ENCODE data around the gene MALRD1. TPM values are rescaled to one million over a fixed set of nuclear protein-coding genes. Genes with fewer than 3 reads are reported as not detected.

The MALRD1 gene
- total RNA-seq, 1 experiment from 2014 or later = 0.50 TPM

DNA sequence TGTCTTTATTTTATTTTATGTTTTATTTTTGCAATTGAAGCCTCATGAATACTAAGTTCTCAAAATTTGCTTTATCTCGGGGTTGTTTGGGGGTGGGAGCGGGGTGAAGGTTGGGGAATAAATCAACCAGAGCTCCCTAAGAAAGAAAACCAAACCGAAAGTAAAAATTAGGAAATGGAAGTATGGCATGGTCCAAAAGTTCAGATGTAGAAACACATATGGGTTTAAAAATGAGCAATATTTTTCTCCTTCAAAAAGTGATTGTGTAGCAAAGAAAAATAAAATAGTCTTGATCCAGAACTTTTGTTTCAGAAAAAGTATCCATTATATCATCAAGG, 590.3 kb downstream of the MALRD1 start:
- TF ChIP-seq HMGA2 (CRISPR knock-in tag; IDR thresholded peaks at IDR 0.05) (no peak), JUN (CRISPR knock-in tag; IDR thresholded peaks at IDR 0.05) (no peak), ZNF396 (CRISPR knock-in tag; IDR thresholded peaks at IDR 0.05; ENCODE audit: borderline replicate concordance) (no peak), FOXK1 (CRISPR knock-in tag; IDR thresholded peaks at IDR 0.05) (no peak), ZNF317 (CRISPR knock-in tag; IDR thresholded peaks at IDR 0.05; ENCODE audit: borderline replicate concordance, low read depth) (no peak), ZNF232 (CRISPR knock-in tag; IDR thresholded peaks at IDR 0.05) (no peak), GRHL2 (CRISPR knock-in tag; IDR thresholded peaks at IDR 0.05; ENCODE audit: insufficient replicate concordance, severe bottlenecking) (no peak)
- TF ChIP-seq, protein P1, sequence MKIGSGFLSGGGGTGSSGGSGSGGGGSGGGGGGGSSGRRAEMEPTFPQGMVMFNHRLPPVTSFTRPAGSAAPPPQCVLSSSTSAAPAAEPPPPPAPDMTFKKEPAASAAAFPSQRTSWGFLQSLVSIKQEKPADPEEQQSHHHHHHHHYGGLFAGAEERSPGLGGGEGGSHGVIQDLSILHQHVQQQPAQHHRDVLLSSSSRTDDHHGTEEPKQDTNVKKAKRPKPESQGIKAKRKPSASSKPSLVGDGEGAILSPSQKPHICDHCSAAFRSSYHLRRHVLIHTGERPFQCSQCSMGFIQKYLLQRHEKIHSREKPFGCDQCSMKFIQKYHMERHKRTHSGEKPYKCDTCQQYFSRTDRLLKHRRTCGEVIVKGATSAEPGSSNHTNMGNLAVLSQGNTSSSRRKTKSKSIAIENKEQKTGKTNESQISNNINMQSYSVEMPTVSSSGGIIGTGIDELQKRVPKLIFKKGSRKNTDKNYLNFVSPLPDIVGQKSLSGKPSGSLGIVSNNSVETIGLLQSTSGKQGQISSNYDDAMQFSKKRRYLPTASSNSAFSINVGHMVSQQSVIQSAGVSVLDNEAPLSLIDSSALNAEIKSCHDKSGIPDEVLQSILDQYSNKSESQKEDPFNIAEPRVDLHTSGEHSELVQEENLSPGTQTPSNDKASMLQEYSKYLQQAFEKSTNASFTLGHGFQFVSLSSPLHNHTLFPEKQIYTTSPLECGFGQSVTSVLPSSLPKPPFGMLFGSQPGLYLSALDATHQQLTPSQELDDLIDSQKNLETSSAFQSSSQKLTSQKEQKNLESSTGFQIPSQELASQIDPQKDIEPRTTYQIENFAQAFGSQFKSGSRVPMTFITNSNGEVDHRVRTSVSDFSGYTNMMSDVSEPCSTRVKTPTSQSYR (CRISPR knock-in tag; IDR thresholded peaks at IDR 0.05) = no peak
- TF ChIP-seq, protein P2, sequence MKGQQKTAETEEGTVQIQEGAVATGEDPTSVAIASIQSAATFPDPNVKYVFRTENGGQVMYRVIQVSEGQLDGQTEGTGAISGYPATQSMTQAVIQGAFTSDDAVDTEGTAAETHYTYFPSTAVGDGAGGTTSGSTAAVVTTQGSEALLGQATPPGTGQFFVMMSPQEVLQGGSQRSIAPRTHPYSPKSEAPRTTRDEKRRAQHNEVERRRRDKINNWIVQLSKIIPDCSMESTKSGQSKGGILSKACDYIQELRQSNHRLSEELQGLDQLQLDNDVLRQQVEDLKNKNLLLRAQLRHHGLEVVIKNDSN (CRISPR knock-in tag; IDR thresholded peaks at IDR 0.05) = no peak
- TF ChIP-seq, protein P3, sequence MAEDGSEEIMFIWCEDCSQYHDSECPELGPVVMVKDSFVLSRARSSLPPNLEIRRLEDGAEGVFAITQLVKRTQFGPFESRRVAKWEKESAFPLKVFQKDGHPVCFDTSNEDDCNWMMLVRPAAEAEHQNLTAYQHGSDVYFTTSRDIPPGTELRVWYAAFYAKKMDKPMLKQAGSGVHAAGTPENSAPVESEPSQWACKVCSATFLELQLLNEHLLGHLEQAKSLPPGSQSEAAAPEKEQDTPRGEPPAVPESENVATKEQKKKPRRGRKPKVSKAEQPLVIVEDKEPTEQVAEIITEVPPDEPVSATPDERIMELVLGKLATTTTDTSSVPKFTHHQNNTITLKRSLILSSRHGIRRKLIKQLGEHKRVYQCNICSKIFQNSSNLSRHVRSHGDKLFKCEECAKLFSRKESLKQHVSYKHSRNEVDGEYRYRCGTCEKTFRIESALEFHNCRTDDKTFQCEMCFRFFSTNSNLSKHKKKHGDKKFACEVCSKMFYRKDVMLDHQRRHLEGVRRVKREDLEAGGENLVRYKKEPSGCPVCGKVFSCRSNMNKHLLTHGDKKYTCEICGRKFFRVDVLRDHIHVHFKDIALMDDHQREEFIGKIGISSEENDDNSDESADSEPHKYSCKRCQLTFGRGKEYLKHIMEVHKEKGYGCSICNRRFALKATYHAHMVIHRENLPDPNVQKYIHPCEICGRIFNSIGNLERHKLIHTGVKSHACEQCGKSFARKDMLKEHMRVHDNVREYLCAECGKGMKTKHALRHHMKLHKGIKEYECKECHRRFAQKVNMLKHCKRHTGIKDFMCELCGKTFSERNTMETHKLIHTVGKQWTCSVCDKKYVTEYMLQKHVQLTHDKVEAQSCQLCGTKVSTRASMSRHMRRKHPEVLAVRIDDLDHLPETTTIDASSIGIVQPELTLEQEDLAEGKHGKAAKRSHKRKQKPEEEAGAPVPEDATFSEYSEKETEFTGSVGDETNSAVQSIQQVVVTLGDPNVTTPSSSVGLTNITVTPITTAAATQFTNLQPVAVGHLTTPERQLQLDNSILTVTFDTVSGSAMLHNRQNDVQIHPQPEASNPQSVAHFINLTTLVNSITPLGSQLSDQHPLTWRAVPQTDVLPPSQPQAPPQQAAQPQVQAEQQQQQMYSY (CRISPR knock-in tag; IDR thresholded peaks at IDR 0.05) = no peak
- Mint-ChIP-seq H3K36me3 (no peaks in the 10 kb centered on the region), H3K4me1 (no peaks in the 10 kb centered on the region), H3K4me3 (no peak overlapping the region), H3K27me3 (ENCODE audit: low read depth) (no peaks in the 10 kb centered on the region), H3K9me3 (peaks cover 4% of the 10 kb centered on the region; the same call in 1 of the 2 replicates), H3K27ac (no peak overlapping the region)
- DNase-seq (ENCODE audit: low spot score) (no peak), ATAC-seq (no peak)
- POLR2A ChIA-PET = no interaction called here
- CTCF ChIA-PET = no interaction called here

DNA sequence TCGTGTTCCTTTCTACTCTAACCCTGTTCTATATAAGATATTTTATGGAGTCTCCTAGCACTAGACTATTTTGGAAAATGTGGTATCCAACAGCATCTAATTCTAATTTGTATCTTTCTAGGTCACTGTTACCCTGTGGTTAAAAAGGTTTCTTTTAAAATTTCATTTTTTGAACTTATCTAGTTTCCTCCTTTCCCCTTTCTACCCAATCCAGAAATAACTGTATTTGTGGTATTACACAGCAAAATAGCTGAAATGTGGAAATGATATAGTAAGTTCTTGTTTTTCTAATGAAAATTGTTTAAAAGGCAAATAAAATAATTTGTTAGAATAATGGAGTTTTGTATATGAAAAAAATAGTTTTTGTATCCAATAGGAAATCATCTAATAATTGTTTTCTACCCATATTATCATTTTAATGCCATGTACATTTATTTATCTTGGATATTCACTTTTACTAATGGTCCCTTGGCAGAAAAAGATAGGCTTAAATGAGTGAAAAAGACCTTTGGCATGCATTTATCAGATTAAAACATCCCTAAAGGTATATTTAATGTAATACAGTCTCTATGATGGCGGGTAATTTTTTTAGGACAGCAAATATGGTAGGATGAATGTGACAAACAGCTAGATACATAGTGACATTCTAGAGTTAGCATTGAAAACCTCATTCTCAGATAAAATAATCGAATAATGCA, 592.1 kb downstream of the MALRD1 start:
- Mint-ChIP-seq H3K36me3 (no peaks in the 10 kb centered on the region), H3K27me3 (ENCODE audit: low read depth) (no peaks in the 10 kb centered on the region), H3K9me3 (peaks cover 7% of the 10 kb centered on the region; the same call in 1 of the 2 replicates), H3K27ac (no peak overlapping the region), H3K4me3 (no peak overlapping the region), H3K4me1 (no peaks in the 10 kb centered on the region)
- ChIA-PET POLR2A (no interaction called here), CTCF (no interaction called here)
- no peak for ATAC-seq
- DNase-seq (ENCODE audit: low spot score) = no peak
- TF ChIP-seq, protein P4, sequence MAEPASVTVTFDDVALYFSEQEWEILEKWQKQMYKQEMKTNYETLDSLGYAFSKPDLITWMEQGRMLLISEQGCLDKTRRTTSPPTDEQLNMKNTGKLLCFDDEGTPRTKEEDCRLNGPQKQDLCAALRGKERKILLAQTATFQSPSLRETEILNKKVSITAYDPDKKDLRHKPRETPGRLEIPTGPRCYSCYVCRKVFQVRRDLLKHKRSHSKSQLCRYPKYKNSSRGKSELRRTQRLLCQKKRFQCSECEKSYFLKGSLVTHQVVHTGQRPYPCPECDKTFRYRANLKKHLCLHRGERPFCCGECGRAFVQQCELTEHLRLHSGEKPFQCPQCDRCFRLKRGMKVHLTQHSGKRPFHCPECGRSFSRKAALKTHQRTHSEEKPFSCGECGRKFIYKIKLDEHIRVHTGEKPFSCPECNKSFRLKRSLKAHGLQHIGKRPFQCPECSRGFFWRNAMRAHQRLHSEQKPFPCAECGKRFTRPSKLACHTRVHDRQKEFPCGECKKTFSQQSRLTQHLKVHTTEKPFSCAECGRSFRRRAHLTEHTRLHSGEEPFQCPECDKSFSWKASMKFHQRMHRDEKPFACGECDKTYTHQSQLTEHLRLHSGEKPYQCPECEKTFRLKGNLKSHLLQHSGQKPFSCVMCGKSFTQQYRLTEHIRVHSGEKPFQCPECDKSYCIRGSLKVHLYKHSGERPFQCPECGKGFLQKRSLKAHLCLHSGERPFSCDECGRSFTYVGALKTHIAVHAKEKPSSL (CRISPR knock-in tag; conservative IDR thresholded peaks at IDR 0.05) = no peak
- TF ChIP-seq, protein P5, sequence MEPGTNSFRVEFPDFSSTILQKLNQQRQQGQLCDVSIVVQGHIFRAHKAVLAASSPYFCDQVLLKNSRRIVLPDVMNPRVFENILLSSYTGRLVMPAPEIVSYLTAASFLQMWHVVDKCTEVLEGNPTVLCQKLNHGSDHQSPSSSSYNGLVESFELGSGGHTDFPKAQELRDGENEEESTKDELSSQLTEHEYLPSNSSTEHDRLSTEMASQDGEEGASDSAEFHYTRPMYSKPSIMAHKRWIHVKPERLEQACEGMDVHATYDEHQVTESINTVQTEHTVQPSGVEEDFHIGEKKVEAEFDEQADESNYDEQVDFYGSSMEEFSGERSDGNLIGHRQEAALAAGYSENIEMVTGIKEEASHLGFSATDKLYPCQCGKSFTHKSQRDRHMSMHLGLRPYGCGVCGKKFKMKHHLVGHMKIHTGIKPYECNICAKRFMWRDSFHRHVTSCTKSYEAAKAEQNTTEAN (CRISPR knock-in tag; IDR thresholded peaks at IDR 0.05) = no peak
- TF ChIP-seq ZNF671 (CRISPR knock-in tag; IDR thresholded peaks at IDR 0.05) = no peak
- no peak for TF ChIP-seq RORB (CRISPR knock-in tag; IDR thresholded peaks at IDR 0.05)
- TF ChIP-seq NR2C2 (CRISPR knock-in tag; IDR thresholded peaks at IDR 0.05) = no peak
- TF ChIP-seq, protein P6, sequence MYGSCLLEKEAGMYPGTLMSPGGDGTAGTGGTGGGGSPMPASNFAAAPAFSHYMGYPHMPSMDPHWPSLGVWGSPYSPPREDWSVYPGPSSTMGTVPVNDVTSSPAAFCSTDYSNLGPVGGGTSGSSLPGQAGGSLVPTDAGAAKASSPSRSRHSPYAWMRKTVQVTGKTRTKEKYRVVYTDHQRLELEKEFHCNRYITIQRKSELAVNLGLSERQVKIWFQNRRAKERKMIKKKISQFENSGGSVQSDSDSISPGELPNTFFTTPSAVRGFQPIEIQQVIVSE (CRISPR knock-in tag; IDR thresholded peaks at IDR 0.05; ENCODE audit: borderline replicate concordance) = no peak
- TF ChIP-seq RELA (CRISPR knock-in tag; IDR thresholded peaks at IDR 0.05; ENCODE audit: borderline replicate concordance) = no peak
- TF ChIP-seq, protein P7, sequence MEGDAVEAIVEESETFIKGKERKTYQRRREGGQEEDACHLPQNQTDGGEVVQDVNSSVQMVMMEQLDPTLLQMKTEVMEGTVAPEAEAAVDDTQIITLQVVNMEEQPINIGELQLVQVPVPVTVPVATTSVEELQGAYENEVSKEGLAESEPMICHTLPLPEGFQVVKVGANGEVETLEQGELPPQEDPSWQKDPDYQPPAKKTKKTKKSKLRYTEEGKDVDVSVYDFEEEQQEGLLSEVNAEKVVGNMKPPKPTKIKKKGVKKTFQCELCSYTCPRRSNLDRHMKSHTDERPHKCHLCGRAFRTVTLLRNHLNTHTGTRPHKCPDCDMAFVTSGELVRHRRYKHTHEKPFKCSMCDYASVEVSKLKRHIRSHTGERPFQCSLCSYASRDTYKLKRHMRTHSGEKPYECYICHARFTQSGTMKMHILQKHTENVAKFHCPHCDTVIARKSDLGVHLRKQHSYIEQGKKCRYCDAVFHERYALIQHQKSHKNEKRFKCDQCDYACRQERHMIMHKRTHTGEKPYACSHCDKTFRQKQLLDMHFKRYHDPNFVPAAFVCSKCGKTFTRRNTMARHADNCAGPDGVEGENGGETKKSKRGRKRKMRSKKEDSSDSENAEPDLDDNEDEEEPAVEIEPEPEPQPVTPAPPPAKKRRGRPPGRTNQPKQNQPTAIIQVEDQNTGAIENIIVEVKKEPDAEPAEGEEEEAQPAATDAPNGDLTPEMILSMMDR (IDR thresholded peaks at IDR 0.05) = no peak
- TF ChIP-seq SMAD4 (CRISPR knock-in tag; IDR thresholded peaks at IDR 0.05) = no peak
- no peak for TF ChIP-seq MYBL2 (CRISPR knock-in tag; IDR thresholded peaks at IDR 0.05)
- TF ChIP-seq, protein P8, sequence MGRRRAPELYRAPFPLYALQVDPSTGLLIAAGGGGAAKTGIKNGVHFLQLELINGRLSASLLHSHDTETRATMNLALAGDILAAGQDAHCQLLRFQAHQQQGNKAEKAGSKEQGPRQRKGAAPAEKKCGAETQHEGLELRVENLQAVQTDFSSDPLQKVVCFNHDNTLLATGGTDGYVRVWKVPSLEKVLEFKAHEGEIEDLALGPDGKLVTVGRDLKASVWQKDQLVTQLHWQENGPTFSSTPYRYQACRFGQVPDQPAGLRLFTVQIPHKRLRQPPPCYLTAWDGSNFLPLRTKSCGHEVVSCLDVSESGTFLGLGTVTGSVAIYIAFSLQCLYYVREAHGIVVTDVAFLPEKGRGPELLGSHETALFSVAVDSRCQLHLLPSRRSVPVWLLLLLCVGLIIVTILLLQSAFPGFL (CRISPR knock-in tag; IDR thresholded peaks at IDR 0.05; ENCODE audit: borderline replicate concordance) = no peak
